Tongue (tissue), 2 donors: Measurements from ENCODE around the gene SH3GL3. TPM values are rescaled to one million over a fixed set of nuclear protein-coding genes. Genes with fewer than 3 reads are reported as not detected.

Experiments used
- DNase-seq: peaks from one replicate; pipeline ENCODE4 v3.0.0-alpha.2; 2015
- total RNA-seq: library from RNA; depleted of rRNA; stranded (reverse); fragments of >200 nt; gene quantifications from one replicate; pipeline ENCODE4 v1.2.3, GENCODE V29; 2014

SH3GL3 gene
- total RNA-seq, 1 donor from 2014 or later, result 7.1 TPM

GRCh38 chr15:83510001-83510400 is 62.9 kb downstream of the SH3GL3 start:
- DNase-seq, result no peak

- no peak for DNase-seq
Observed at GRCh38 chr15:83512459-83512858, 65.3 kb downstream of the SH3GL3 start.

GRCh38 chr15:83514584-83514983 is 67.4 kb downstream of the SH3GL3 start:
- no peak for DNase-seq

- DNase-seq, result no peak
Observed at GRCh38 chr15:83515164-83515563, 68.0 kb downstream of the SH3GL3 start.

GRCh38 chr15:83516935-83517334 is 69.8 kb downstream of the SH3GL3 start:
- DNase-seq, result no peak

- no peak for DNase-seq
Observed at GRCh38 chr15:83526319-83526718, 79.2 kb downstream of the SH3GL3 start.

GRCh38 chr15:83533410-83533962 is 86.3 kb downstream of the SH3GL3 start:
- no peak for DNase-seq

GRCh38 chr15:83537606-83538005 is 90.5 kb downstream of the SH3GL3 start:
- DNase-seq, result no peak

GRCh38 chr15:83538682-83539081 is 91.5 kb downstream of the SH3GL3 start:
- no peak for DNase-seq

GRCh38 chr15:83545804-83546511 is 98.8 kb downstream of the SH3GL3 start:
- DNase-seq, result no peak

GRCh38 chr15:83546512-83546888 is 99.4 kb downstream of the SH3GL3 start:
- no peak for DNase-seq

- DNase-seq, result no peak
Observed at GRCh38 chr15:83547168-83547567, 100.0 kb downstream of the SH3GL3 start.

- DNase-seq, result peak; percentile 38
Observed at GRCh38 chr15:83549623-83550022, 102.5 kb downstream of the SH3GL3 start.

- no peak for DNase-seq
Observed at GRCh38 chr15:83554558-83554957, 107.4 kb downstream of the SH3GL3 start.

- DNase-seq, result no peak
Observed at GRCh38 chr15:83555383-83555782, 108.2 kb downstream of the SH3GL3 start.

GRCh38 chr15:83556068-83556467 is 108.9 kb downstream of the SH3GL3 start:
- DNase-seq, result no peak

GRCh38 chr15:83556754-83557153 is 109.6 kb downstream of the SH3GL3 start:
- no peak for DNase-seq

GRCh38 chr15:83558146-83558545 is 111.0 kb downstream of the SH3GL3 start:
- DNase-seq, result no peak

GRCh38 chr15:83559310-83559966 is 112.3 kb downstream of the SH3GL3 start:
- DNase-seq, result peak; percentile 85

- DNase-seq, result no peak
Observed at GRCh38 chr15:83561661-83562060, 114.5 kb downstream of the SH3GL3 start.

- no peak for DNase-seq
Observed at GRCh38 chr15:83565138-83565537, 118.0 kb downstream of the SH3GL3 start.

GRCh38 chr15:83565553-83566159 is 118.5 kb downstream of the SH3GL3 start:
- peak; percentile 65 for DNase-seq

- DNase-seq, result no peak
Observed at GRCh38 chr15:83567318-83567717, 120.2 kb downstream of the SH3GL3 start.
